COLO668 (cell line): ENCODE measurements around the gene ASPRV1.
A peak's percentile ranks its signal among the peaks of the same experiment; 100 is the strongest.
"Not testable (repeated sequence)": the region's sequence is repeated elsewhere in the genome, so short reads cannot be mapped to it uniquely, and the experiment has no call there.

ENCODE experiments used
- DNase-seq: peaks from one replicate; lab custom pipeline; 2025; ENCODE audit not compliant: unreplicated experiment; lab: John Stamatoyannopoulos, UW

The ASPRV1 gene

GRCh38 chr2:69962986-69963730, 1.7 kb upstream of the ASPRV1 start:
- DNase-seq, result no peak

GRCh38 chr2:69960821-69961220, 610 bp downstream of the ASPRV1 start:
- no peak for DNase-seq

DNA sequence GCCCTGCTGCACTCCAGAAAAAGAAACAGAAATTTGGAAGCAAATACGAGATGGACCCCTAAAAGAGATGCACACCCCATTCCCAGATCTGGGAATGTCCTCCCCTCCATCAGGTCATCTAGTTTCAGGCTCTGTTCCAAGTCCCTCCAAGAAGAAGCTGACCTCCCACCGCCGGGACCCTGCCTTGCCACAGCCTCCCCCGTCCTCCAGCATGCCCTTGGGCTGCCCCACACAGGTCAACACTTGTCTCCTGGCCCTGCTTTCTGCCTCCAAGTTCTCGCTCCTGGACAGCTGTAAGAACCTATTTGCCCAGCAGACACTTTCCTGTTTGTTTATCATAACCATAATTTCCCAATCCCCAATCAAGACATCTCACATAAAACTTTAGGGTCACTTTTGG, 2.0 kb downstream of the ASPRV1 start:
- DNase-seq, result no peak

DNA sequence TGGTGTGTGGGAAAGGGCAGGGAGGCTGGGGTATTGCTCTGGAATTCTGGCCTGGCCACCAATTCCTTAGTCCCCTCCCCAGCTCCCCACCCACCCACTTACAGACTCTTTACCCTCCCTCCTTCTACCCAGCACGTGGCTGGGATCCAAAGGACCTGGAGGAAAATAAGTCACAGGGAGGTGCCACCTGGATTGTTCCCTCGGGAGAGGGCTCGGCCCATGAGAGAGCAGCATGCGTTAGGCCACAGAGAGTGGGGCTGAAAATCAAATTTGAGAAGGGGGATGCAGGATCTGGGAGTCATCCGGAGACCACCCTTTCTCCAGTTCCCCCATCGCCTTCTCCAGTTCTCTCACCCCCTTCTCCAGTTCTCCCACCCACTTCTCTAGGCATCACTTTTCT, 3.0 kb downstream of the ASPRV1 start:
- DNase-seq, result no peak

DNA sequence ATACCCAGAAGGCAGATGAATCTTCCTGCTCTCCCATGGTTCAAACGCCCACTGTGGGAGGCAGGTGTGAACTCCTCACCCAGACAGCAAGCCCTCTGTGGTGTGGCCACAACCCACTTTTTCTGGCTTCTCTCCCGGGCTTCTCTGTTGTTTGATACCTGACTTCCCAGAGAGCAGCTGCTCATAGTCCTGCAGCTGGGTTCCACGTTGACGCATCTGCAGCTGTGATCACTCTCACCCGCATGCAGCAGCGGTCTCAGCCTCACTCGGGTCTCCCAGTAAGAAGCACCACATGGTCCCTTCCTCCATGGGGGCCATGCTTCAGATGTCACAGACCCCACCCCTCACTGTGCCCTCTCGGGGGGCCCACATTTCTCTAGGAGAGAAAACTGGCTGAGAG, 3.5 kb downstream of the ASPRV1 start:
- DNase-seq, result peak; percentile 26

DNA sequence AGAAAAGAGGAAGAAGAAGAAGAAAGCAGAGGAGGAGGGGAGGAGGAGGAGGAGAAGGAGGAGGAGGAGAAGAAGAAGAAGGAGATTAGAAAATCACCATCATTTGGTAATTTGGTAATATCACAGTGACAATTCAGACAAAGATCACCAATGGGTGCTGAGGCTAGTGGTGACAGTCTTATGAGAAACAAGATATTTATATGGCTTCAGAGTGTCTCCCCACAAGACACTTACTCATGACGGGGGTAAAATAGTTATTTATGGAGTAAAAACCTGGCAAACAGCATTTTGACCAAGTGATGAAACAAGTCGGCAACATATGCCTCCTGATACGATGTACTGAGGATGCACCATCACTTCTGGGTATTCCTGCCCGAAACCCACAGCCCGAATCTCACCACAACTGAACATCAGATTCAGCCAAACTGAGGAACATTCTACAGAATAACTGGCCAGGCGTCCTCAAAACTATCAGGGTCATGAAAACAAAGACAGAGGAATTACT, 4.9 kb downstream of the ASPRV1 start:
- DNase-seq, result no peak

DNA sequence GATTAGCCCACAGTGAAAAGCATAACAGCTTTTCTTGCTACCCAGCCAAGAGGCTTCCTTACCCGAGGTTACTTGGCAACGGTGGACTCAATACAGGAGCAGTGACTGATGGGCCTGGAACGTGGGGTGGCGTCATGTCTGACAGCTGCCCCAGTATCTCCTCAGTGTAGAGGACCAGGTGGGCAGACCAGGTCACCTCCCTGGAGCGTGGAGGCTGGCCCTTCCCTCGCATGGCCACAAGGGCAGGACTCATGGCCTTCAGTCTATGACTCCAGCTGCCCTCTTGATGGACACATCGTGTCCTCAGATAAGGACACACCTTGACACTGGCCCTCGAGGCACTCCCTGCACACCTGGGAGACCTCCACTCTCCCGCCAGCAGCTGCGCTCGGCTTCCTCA, 6.4 kb downstream of the ASPRV1 start:
- DNase-seq, result no peak

GRCh38 chr2:69954084-69954483, 7.3 kb downstream of the ASPRV1 start:
- DNase-seq, result no peak

DNA sequence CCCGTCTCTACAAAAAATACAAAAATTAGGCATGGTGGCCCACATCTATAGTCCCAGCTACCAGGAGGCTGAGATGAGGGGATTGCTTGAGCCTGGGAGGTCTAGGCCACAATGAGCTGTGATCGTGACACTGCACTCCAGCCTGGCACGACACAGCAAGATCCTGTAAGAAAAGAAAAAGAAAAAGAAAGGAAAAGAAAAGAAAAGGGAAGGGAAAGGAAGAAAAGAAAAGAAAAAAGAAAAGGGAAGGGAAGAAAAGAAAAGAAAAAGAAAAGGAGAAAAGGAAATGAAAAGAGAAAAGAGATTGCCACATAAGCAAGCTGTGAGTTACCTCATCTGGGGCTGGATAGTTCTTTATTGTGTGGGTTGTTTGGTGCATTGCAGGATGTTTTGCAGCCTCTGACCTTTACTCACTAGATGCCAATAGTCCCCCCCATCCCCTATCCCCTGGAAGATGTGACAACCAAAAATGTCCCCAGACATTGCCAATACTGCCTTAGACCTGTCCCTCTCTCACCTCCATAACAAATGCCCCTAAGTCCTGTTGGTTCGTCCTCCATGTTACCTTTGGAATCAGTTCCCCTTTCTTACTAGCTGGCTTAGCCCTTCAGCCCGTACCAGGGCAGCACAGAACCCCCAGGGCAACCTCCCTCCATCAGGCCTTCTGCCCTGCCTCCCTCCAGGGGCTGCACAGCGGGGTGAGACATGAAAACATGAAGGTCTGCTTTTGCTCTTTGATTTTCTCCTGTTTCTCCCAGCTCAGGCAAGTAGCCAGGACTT, 8.9 kb downstream of the ASPRV1 start:
- no peak for DNase-seq

GRCh38 chr2:69950671-69951070, 10.8 kb downstream of the ASPRV1 start:
- DNase-seq, result not testable (repeated sequence)

GRCh38 chr2:69950241-69950640, 11.2 kb downstream of the ASPRV1 start:
- no peak for DNase-seq

- no peak for DNase-seq
Observed at GRCh38 chr2:69948963-69949645, 12.3 kb downstream of the ASPRV1 start.

GRCh38 chr2:69948032-69948962, 13.1 kb downstream of the ASPRV1 start:
- no peak for DNase-seq

- DNase-seq, result no peak
Observed at GRCh38 chr2:69947325-69947931, 14.0 kb downstream of the ASPRV1 start.

GRCh38 chr2:69946351-69947324, 14.8 kb downstream of the ASPRV1 start:
- DNase-seq, result no peak

DNA sequence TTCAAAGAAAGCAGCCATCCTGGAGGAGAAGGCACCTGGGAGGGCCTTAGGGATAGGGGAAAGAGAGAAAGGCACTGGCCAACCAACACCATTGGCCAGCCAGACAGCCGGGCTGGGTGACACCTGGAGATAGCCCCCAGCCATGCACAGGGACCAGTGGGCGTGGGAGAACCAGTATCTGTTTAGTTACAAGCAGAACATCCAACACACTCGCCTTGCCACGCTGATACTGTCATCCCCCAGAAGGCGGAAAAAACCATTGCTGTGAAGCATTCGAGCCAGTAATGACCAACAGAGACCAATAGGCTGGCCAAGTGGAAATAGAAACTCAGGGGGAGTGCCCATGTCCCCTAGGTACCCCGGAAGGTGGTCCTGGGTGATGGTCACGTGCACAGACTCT, 15.5 kb downstream of the ASPRV1 start:
- DNase-seq, result no peak

DNA sequence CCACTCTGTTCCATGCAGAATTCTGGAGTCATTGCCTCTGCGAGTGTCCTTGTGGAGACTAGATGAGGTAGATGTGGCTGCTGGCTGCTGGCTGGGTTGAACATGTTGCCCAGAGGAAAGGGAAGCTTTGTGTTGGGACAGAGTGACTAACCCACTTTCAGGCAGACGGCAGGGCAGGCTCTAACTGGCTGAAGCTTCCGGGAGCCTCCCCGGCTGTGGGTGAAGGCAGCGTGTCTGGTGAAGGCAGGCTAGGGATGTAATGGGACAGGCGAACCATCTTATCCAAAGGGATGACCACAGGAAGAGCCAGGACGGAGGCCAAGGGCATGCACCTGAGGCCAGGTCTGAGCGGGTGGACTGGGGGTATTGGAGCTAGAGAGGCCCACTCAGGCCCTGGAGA, 16.0 kb downstream of the ASPRV1 start:
- DNase-seq, result no peak

GRCh38 chr2:69944756-69945155, 16.7 kb downstream of the ASPRV1 start:
- DNase-seq, result no peak
